Parathyroid adenoma (tissue), 2 donors: ENCODE measurements around the gene SHANK2.

Experiments
- H2AFZ ChIP-seq: fragments of 300-600 bp; sonication (generic); one replicate; pipeline ENCODE4 v1.7.0; 2017; ENCODE audit warnings: antibody characterized with exemption, mild to moderate bottlenecking
- H3K27ac ChIP-seq: fragments of 300-600 bp; sonication (generic); one replicate; pipeline ENCODE4 v1.7.0; 2017
- H3K27me3 ChIP-seq: fragments of 300-600 bp; sonication (generic); one replicate; pipeline ENCODE4 v1.7.0; 2017; ENCODE audit warnings: low read length; ENCODE audit not compliant: control insufficient read depth, insufficient read depth
- H3K36me3 ChIP-seq: fragments of 300-600 bp; sonication (generic); one replicate; pipeline ENCODE4 v1.7.0; 2017; ENCODE audit warnings: low read length; ENCODE audit not compliant: control insufficient read depth, insufficient read depth
- H3K4me1 ChIP-seq: fragments of 300-600 bp; sonication (generic); one replicate; pipeline ENCODE4 v1.7.0; 2017; ENCODE audit warnings: control low read depth
- H3K4me2 ChIP-seq: fragments of 300-600 bp; sonication (generic); one replicate; pipeline ENCODE4 v1.7.0; 2017; ENCODE audit warnings: low read length
- H3K4me3 ChIP-seq: fragments of 300-600 bp; sonication (generic); one replicate; pipeline ENCODE4 v1.7.0; 2017; ENCODE audit warnings: low read depth, low read length
- H3K79me2 ChIP-seq: fragments of 300-600 bp; sonication (generic); one replicate; pipeline ENCODE4 v1.7.0; 2017; ENCODE audit warnings: control low read depth
- H3K9ac ChIP-seq: fragments of 300-600 bp; sonication (generic); one replicate; pipeline ENCODE4 v1.7.0; 2017; ENCODE audit warnings: mild to moderate bottlenecking
- H3K9me3 ChIP-seq: fragments of 300-600 bp; sonication (generic); one replicate; pipeline ENCODE4 v1.7.0; 2017; ENCODE audit warnings: low read length; ENCODE audit not compliant: control insufficient read depth
- CTCF ChIP-seq: fragments of 300-600 bp; sonication (generic); IDR thresholded peaks from one replicate; pipeline ENCODE4 v1.7.0; 2017; ENCODE audit warnings: antibody characterized with exemption, mild to moderate bottlenecking
- donor health status: primary hyperparathyroidism.

Gene SHANK2

DNA sequence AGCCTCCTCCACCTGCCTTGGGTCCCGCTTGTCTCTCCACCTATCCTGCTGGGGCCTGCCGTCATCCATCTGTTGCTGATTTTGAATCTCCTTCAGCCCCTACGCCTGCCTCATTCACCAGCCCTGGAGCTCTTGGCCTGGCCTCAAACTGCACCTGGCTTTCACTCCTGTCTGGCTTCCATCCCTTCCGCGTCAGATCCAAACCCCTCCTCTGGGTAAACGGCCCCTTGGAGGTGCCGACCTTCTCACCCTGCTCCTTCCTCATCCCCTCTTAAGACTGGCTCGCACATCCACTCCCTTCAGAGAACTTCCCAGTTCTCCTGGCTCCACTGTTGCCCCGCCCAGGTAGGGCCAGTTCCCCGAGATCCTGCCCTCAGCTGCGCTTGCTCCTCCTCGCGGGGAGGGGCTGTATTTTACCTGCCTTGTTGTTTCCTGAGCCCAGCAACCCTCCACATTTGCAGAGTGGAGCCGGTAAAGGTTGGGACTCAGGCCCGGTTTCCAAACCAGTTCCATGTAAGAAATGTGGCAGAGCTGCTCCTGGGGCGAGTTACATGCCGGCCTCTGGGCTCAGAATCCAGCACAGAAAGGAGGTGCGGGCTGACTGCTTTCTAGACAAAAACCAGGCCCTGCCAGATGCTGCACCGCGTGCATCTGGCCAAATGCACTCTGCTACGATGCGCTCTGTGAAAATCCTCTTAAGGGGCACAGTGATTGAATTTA lies 13.9 kb upstream of the SHANK2 start:
- H3K9me3 ChIP-seq = no peaks in the 10 kb centered on the region
- H3K4me3 ChIP-seq = no peak overlapping the region
- H3K4me1 ChIP-seq = no peaks in the 10 kb centered on the region
- H3K9ac ChIP-seq = no peak overlapping the region
- TF ChIP-seq CTCF = no peak
- no peaks in the 10 kb centered on the region for H3K79me2 ChIP-seq
- no peak overlapping the region for H3K4me2 ChIP-seq
- no peaks in the 10 kb centered on the region for H3K27me3 ChIP-seq
- no peak overlapping the region for H2AFZ ChIP-seq
- H3K27ac ChIP-seq = no peak overlapping the region
- H3K36me3 ChIP-seq = no peaks in the 10 kb centered on the region

DNA sequence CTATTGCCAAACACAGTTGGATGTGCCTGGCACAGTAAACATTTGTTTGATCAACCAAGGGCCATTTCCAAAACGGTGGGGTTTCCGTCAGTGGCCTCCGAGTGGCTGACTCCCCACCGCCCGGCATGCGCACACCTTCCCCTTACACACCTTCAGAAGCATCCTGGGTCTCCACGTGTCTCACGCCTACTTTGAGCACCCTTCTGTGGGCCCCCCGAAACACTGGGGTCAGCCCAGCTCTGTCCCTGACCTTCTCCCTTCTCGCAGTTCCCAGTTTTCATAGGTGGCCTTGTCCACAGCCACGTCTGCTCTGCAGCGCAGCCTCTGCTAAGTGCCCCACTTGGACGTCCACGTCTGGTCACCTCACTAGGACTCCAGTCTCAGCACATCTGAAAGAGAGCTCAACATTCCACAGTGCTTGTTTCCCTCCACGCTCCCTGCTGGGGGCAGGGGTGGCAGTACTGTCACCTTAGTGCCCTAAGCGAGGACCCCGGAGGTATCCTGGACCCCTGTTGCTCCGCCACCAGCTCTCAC lies 13.2 kb upstream of the SHANK2 start:
- H3K79me2 ChIP-seq = no peaks in the 10 kb centered on the region
- no peaks in the 10 kb centered on the region for H3K27me3 ChIP-seq
- H3K4me3 ChIP-seq = no peak overlapping the region
- H3K36me3 ChIP-seq = no peaks in the 10 kb centered on the region
- TF ChIP-seq CTCF = no peak
- H3K9me3 ChIP-seq = no peaks in the 10 kb centered on the region
- H2AFZ ChIP-seq = no peak overlapping the region
- H3K9ac ChIP-seq = no peak overlapping the region
- H3K4me1 ChIP-seq = no peaks in the 10 kb centered on the region
- no peak overlapping the region for H3K27ac ChIP-seq
- H3K4me2 ChIP-seq = no peak overlapping the region

GRCh38 chr11:71263386-71263785 lies 11.0 kb upstream of the SHANK2 start:
- TF ChIP-seq CTCF = no peak
- H3K27ac ChIP-seq = no peak overlapping the region
- no peak overlapping the region for H3K4me3 ChIP-seq
- H3K4me2 ChIP-seq = no peak overlapping the region
- H3K9ac ChIP-seq = no peak overlapping the region
- no peaks in the 10 kb centered on the region for H3K36me3 ChIP-seq
- no peaks in the 10 kb centered on the region for H3K27me3 ChIP-seq
- no peaks in the 10 kb centered on the region for H3K4me1 ChIP-seq
- no peak overlapping the region for H2AFZ ChIP-seq
- no peaks in the 10 kb centered on the region for H3K79me2 ChIP-seq
- no peaks in the 10 kb centered on the region for H3K9me3 ChIP-seq

GRCh38 chr11:71255800-71256479 lies 3.6 kb upstream of the SHANK2 start:
- Histone ChIP-seq H3K4me3 (no peak overlapping the region), H3K4me2 (no peak overlapping the region), H3K79me2 (no peaks in the 10 kb centered on the region), H3K9me3 (no peaks in the 10 kb centered on the region), H3K27ac (no peak overlapping the region), H3K27me3 (no peaks in the 10 kb centered on the region), H3K36me3 (no peaks in the 10 kb centered on the region), H2AFZ (no peak overlapping the region), H3K4me1 (no peaks in the 10 kb centered on the region), H3K9ac (no peak overlapping the region)
- no peak for TF ChIP-seq CTCF
